Astrocyte of the spinal cord (primary cell): ENCODE data around the gene GRID2IP.

Source experiments
- DNase-seq: peaks from one replicate; pipeline ENCODE4 v3.0.0; 2011; ENCODE audit warnings: low read depth, low spot score
- H3K4me3 ChIP-seq: 2 replicates; pipeline ENCODE4 v1.5.1; 2011; ENCODE audit warnings: low read depth, mild to moderate bottlenecking, low read length, moderate library complexity
- CTCF ChIP-seq: IDR thresholded peaks from 2 replicates; pipeline ENCODE4 v1.5.1; 2012; ENCODE audit warnings: low read depth, mild to moderate bottlenecking, low read length, inconsistent platforms
- in situ Hi-C: cut with HindIII; loops from 2 replicates; pipeline ENCODE4 v1.10.0; 2017; ENCODE audit warnings: low sequenced_read_pairs

The GRID2IP gene

GRCh38 chr7:6448943-6449543 lies 102.2 kb downstream of the GRID2IP start:
- no peak for DNase-seq
- TF ChIP-seq CTCF: no peak
- in situ Hi-C loops: no loop called here
- no peak overlapping the region for H3K4me3 ChIP-seq

GRCh38 chr7:6447581-6448199 lies 103.6 kb downstream of the GRID2IP start, which contains the start of gene DAGLB:
TSS of gene DAGLB (minus strand) at chr7:6447954. CDS start at chr7:6447842, 112 bp downstream.
- H3K4me3 ChIP-seq: peak within 1 kb of the TSS; percentile 90
- DNase-seq: peak; percentile 90
- in situ Hi-C loops: no loop called here
- TF ChIP-seq CTCF: no peak
